Measurements from ENCODE around the gene PRKG1. TPM values are rescaled to one million over a fixed set of nuclear protein-coding genes. Genes with fewer than 3 reads are reported as not detected.
A peak's percentile ranks its signal among the peaks of the same experiment; 100 is the strongest.

PRKG1 gene
- total and polyA plus RNA-seq, 2 of the 4 experiments (the other 2 are of a cell fraction), result 3.5 to 18.3 TPM

DNA sequence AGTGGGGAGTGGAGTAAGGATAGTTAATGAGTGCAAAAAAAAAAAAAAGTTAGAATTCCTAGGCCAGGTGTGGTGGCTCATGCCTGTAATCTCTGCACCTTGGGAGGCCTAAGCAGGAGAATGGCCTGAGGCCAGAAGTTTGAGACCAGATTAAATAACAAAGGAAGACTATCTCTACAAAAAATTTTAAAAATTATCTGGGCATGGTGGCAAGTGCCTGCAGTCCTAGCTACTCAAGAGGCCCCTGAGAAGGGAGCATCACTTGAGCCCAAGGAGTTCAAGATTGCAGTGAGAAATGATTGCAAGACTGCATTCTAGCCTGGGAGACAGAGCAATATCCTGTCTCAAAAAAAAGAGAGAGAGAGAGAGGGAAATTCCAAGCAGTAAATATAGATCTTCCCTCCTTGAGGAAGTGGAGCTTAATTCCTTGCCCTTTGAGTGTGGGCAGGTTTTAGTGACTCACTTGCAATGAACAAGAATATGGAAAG, 644.6 kb downstream of the PRKG1 start:
- Histone ChIP-seq H3K79me1 (ENCODE audit: low read depth in 1 of 2, low read length in 2 of 2) (peaks cover 0 to 6% of the 10 kb centered on the region in 2 experiments; a peak in 1 of 4 replicates), H3K27ac (ENCODE audit: insufficient read depth, low read length) (no peak overlapping the region), H3K9ac (ENCODE audit: low read depth, low read length) (no peak overlapping the region), H4K91ac (ENCODE audit: insufficient read depth, low read depth, low read length) (no peak overlapping the region), H2AK5ac (ENCODE audit: low read depth, low read length) (no peak overlapping the region), H3K9me3 (ENCODE audit: control insufficient read depth, insufficient read depth, low read length) (no peaks in the 10 kb centered on the region), H2BK15ac (ENCODE audit: low read depth, low read length) (no peak overlapping the region), H3K18ac (ENCODE audit: low read depth, low read length) (no peak overlapping the region), H3K23ac (ENCODE audit: low read depth, low read length) (no peak overlapping the region), H2BK5ac (ENCODE audit: low read depth, low read length, poor library complexity, severe bottlenecking) (no peak overlapping the region), H2BK20ac (ENCODE audit: low read depth, low read length) (no peak overlapping the region), H2BK120ac (ENCODE audit: low read depth, low read length) (no peak overlapping the region), H4K8ac (ENCODE audit: low read depth in 2 of 2, low read length in 2 of 2) (no peak overlapping the region), H3K36me3 (ENCODE audit: control insufficient read depth, insufficient read depth, low read length) (no peaks in the 10 kb centered on the region), H2AFZ (replicated peaks; ENCODE audit: low read length, poor library complexity) (no peak overlapping the region), H3K4me2 (ENCODE audit: low read depth, low read length) (no peak overlapping the region), H4K20me1 (ENCODE audit: insufficient read depth, low read length) (0 out of 2 replicates have a peak, but pooled peaks cover 3% of the 10 kb centered on the region), H3K4ac (ENCODE audit: low read depth, low read length) (no peak overlapping the region), H3K14ac (replicated peaks; ENCODE audit: low read depth, low read length) (no peak overlapping the region), H2AK9ac (replicated peaks; ENCODE audit: low read depth, low read length, poor library complexity) (no peak overlapping the region), H3K56ac (ENCODE audit: extremely low read depth, insufficient read depth, low read length) (no peak overlapping the region), H3K4me3 (ENCODE audit: insufficient read depth, low read depth, low read length) (no peak overlapping the region), H3K9me1 (ENCODE audit: insufficient read depth, low read length) (peaks cover 3% of the 10 kb centered on the region), H3K27me3 (ENCODE audit: control insufficient read depth, insufficient read depth, low read length) (no peaks in the 10 kb centered on the region), H3K4me1 (ENCODE audit: control insufficient read depth, insufficient read depth, low read length) (peaks cover 5% of the 10 kb centered on the region), H4K5ac (ENCODE audit: low read depth, low read length) (no peak overlapping the region)
- BruUV-seq (replicated peaks), result no TSS peak
- intact Hi-C loops (cut with micrococcal nuclease), result no loop called here
- ATAC-seq (ENCODE audit: low read depth) (peak; percentile 87), DNase-seq (peak; percentile 92)
- CTCF ChIA-PET, result no interaction called here
- TF ChIP-seq RCOR1 (IDR thresholded peaks at IDR 0.05; ENCODE audit: insufficient replicate concordance, low read length) (no peak), MAZ (IDR thresholded peaks at IDR 0.05; ENCODE audit: borderline replicate concordance, low read depth, low read length) (no peak), FOS (IDR thresholded peaks at IDR 0.05; ENCODE audit: low read depth, low read length) (0 out of 2 replicates have a peak, but pooled peaks have one; percentile 14), NFE2L2 (IDR thresholded peaks at IDR 0.05; ENCODE audit: low read depth, low read length) (no peak), RFX5 (IDR thresholded peaks at IDR 0.05; ENCODE audit: low read depth, low read length) (no peak), POLR2A (IDR thresholded peaks at IDR 0.05; ENCODE audit: low read depth, low read length) (no peak), RAD21 (IDR thresholded peaks at IDR 0.05; ENCODE audit: low read length) (0 out of 2 replicates have a peak, but pooled peaks have one; percentile 3), MXI1 (IDR thresholded peaks at IDR 0.05; ENCODE audit: borderline replicate concordance, low read depth, low read length) (no peak), CEBPB (IDR thresholded peaks at IDR 0.05; ENCODE audit: low read depth, low read length) (peak; percentile 33), CHD1 (IDR thresholded peaks at IDR 0.05; ENCODE audit: low read depth, low read length) (no peak), SMC3 (IDR thresholded peaks at IDR 0.05; ENCODE audit: low read depth, low read length) (no peak)
- TF ChIP-seq, protein P1, sequence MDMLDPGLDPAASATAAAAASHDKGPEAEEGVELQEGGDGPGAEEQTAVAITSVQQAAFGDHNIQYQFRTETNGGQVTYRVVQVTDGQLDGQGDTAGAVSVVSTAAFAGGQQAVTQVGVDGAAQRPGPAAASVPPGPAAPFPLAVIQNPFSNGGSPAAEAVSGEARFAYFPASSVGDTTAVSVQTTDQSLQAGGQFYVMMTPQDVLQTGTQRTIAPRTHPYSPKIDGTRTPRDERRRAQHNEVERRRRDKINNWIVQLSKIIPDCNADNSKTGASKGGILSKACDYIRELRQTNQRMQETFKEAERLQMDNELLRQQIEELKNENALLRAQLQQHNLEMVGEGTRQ (IDR thresholded peaks at IDR 0.05; ENCODE audit: low read depth, low read length), result no peak
- TF ChIP-seq, protein P2, sequence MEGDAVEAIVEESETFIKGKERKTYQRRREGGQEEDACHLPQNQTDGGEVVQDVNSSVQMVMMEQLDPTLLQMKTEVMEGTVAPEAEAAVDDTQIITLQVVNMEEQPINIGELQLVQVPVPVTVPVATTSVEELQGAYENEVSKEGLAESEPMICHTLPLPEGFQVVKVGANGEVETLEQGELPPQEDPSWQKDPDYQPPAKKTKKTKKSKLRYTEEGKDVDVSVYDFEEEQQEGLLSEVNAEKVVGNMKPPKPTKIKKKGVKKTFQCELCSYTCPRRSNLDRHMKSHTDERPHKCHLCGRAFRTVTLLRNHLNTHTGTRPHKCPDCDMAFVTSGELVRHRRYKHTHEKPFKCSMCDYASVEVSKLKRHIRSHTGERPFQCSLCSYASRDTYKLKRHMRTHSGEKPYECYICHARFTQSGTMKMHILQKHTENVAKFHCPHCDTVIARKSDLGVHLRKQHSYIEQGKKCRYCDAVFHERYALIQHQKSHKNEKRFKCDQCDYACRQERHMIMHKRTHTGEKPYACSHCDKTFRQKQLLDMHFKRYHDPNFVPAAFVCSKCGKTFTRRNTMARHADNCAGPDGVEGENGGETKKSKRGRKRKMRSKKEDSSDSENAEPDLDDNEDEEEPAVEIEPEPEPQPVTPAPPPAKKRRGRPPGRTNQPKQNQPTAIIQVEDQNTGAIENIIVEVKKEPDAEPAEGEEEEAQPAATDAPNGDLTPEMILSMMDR (conservative IDR thresholded peaks at IDR 0.05; ENCODE audit: low read depth, low read length), result no peak
- dilution Hi-C loops (cut with HindIII; ENCODE audit: low sequenced_read_pairs, unreplicated experiment), result no loop called here
- POLR2A ChIA-PET (ENCODE audit: unreplicated experiment), result interaction anchor here (0.6 kb wide), 1 partner anchor 682 kb away, joined by 4 read pairs; no protein-coding TSS in a partner anchor
- in situ Hi-C loops (cut with MboI; ENCODE audit: low sequenced_read_pairs), result no loop called here
